PC-9 (cell line): ENCODE data around the gene ATXN1. TPM values are rescaled to one million over a fixed set of nuclear protein-coding genes. Genes with fewer than 3 reads are reported as not detected.

Experiments used
- BruUV-seq: library from RNA; stranded (reverse); fragments of 400-500 nt; replicated peaks from 2 replicates; lab custom pipeline; 2021; lab: Mats Ljungman, UMichigan
- CTCF ChIA-PET: fragments of 300-600 bp; sonication (Branson Sonifier 250); formaldehyde crosslinking; loops from one replicate; lab custom pipeline; 2022; ENCODE audit warnings: antibody characterized with exemption; lab: Charles Lee
- POLR2A ChIA-PET: fragments of 300-600 bp; sonication (Branson Sonifier 250); formaldehyde crosslinking; loops from one replicate; lab custom pipeline; 2022; ENCODE audit warnings: antibody characterized with exemption; ENCODE audit not compliant: unreplicated experiment; lab: Charles Lee
- DNase-seq, 2 experiments: peaks; one replicate each; pipeline versions ENCODE4 v3.0.0 to v3.0.0-alpha.2; 2015 to 2022; ENCODE audit warnings: mixed read lengths in 1 of 2
- H2AFZ ChIP-seq: fragments of 200-600 bp; sonication (generic); 2 replicates; pipeline ENCODE4 v1.8.1; 2017; ENCODE audit warnings: antibody characterized with exemption
- H3F3A ChIP-seq: fragments of 200-600 bp; sonication (generic); 2 replicates; pipeline ENCODE4 v1.8.1; 2017; ENCODE audit warnings: antibody characterized with exemption, mild to moderate bottlenecking, low read depth; ENCODE audit not compliant: insufficient read depth
- H3K27ac ChIP-seq: fragments of 200-600 bp; sonication (generic); 2 replicates; pipeline ENCODE4 v1.6.1; 2016; ENCODE audit warnings: mixed run types
- H3K27me3 ChIP-seq: fragments of 200-600 bp; sonication (generic); 2 replicates; pipeline ENCODE4 v1.6.1; 2016; ENCODE audit warnings: low read depth, mixed run types; ENCODE audit not compliant: insufficient read depth
- H3K36me3 ChIP-seq: fragments of 200-600 bp; sonication (generic); 2 replicates; pipeline ENCODE4 v1.6.1; 2016; ENCODE audit warnings: low read depth, mixed run types
- H3K4me1 ChIP-seq: fragments of 200-600 bp; sonication (generic); replicated peaks from 2 replicates; pipeline ENCODE4 v1.6.1; 2016; ENCODE audit warnings: mixed run types; ENCODE audit not compliant: insufficient read depth
- H3K4me2 ChIP-seq: fragments of 200-600 bp; sonication (generic); 2 replicates; pipeline ENCODE4 v1.6.1; 2017; ENCODE audit warnings: mixed run types
- H3K4me3 ChIP-seq: fragments of 200-600 bp; sonication (generic); 2 replicates; pipeline ENCODE4 v1.6.1; 2016; ENCODE audit warnings: mixed run types
- H3K79me2 ChIP-seq: fragments of 200-600 bp; sonication (generic); 2 replicates; pipeline ENCODE4 v1.6.1; 2017; ENCODE audit warnings: low read depth, mixed run types
- H3K9me2 ChIP-seq: fragments of 200-600 bp; sonication (generic); 2 replicates; pipeline ENCODE4 v1.8.1; 2017; ENCODE audit warnings: mild to moderate bottlenecking; ENCODE audit not compliant: insufficient read depth
- H3K9me3 ChIP-seq: fragments of 200-600 bp; sonication (generic); 2 replicates; pipeline ENCODE4 v1.8.1; 2016; ENCODE audit warnings: low read depth; ENCODE audit not compliant: insufficient read depth
- H4K20me1 ChIP-seq: fragments of 200-600 bp; sonication (generic); 2 replicates; pipeline ENCODE4 v1.8.1; 2017; ENCODE audit not compliant: insufficient read depth
- EZH2 ChIP-seq: fragments of 200-600 bp; sonication (generic); IDR thresholded peaks from 2 replicates; pipeline ENCODE4 v1.8.0; 2017; ENCODE audit warnings: antibody characterized with exemption, low read depth
- intact Hi-C: fragments of 100-400 bp; cut with micrococcal nuclease; formaldehyde crosslinking; loops from one replicate; pipeline ENCODE4 v1.10.0; 2022; ENCODE audit not compliant: unreplicated experiment
- total RNA-seq: library from RNA; stranded (reverse); gene quantifications from 2 replicates; pipeline ENCODE4 v1.2.3, GENCODE V29; 2021
- TF ChIP-seq, protein P1 (sequence below): fragments of 200-600 bp; sonication (generic); conservative IDR thresholded peaks from 2 replicates; pipeline ENCODE4 v1.6.1; 2017; ENCODE audit warnings: mixed run types, antibody characterized with exemption, mild to moderate bottlenecking, moderate library complexity

The ATXN1 gene
- total RNA-seq, 1 experiment from 2014 or later = 42.7 TPM

DNA sequence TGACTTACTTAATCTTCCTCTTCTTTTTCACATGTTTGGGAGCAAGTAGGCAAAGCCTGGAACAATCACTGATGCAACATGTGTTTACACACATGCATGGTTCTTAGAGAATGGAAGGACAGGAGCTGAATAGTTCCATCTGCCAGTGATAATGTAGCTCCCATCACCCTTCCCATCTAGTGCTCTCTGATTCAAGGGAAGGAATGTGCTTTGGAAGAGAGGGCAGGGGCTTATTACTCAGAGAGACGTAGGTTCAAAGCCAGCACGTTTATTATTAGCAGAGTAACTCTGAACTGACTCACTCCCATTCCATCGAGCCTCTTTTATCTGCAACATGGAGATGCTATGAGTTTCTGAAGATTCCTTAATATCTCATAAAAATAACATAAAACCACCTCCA, 311.0 kb downstream of the ATXN1 start:
- no peaks in the 10 kb centered on the region for H3K27me3 ChIP-seq
- H3F3A ChIP-seq = no peaks in the 10 kb centered on the region
- H3K27ac ChIP-seq = no peak overlapping the region
- H3K4me3 ChIP-seq = no peak overlapping the region
- H3K9me2 ChIP-seq = no peaks in the 10 kb centered on the region
- no peaks in the 10 kb centered on the region for H3K9me3 ChIP-seq
- H4K20me1 ChIP-seq = no peaks in the 10 kb centered on the region
- no peak for TF ChIP-seq EZH2
- TF ChIP-seq, protein P1, sequence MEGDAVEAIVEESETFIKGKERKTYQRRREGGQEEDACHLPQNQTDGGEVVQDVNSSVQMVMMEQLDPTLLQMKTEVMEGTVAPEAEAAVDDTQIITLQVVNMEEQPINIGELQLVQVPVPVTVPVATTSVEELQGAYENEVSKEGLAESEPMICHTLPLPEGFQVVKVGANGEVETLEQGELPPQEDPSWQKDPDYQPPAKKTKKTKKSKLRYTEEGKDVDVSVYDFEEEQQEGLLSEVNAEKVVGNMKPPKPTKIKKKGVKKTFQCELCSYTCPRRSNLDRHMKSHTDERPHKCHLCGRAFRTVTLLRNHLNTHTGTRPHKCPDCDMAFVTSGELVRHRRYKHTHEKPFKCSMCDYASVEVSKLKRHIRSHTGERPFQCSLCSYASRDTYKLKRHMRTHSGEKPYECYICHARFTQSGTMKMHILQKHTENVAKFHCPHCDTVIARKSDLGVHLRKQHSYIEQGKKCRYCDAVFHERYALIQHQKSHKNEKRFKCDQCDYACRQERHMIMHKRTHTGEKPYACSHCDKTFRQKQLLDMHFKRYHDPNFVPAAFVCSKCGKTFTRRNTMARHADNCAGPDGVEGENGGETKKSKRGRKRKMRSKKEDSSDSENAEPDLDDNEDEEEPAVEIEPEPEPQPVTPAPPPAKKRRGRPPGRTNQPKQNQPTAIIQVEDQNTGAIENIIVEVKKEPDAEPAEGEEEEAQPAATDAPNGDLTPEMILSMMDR = no peak
- no peak overlapping the region for H3K4me2 ChIP-seq
- no TSS peak for BruUV-seq
- no peak for DNase-seq
- no peaks in the 10 kb centered on the region for H3K36me3 ChIP-seq
- no peaks in the 10 kb centered on the region for H3K79me2 ChIP-seq
- intact Hi-C loops = no loop called here
- ChIA-PET CTCF (interaction anchor here (0.6 kb wide), 1 partner anchor 138 kb away, joined by 3 read pairs; no protein-coding TSS in a partner anchor), POLR2A (no interaction called here)
- no peaks in the 10 kb centered on the region for H3K4me1 ChIP-seq
- H2AFZ ChIP-seq = no peak overlapping the region

DNA sequence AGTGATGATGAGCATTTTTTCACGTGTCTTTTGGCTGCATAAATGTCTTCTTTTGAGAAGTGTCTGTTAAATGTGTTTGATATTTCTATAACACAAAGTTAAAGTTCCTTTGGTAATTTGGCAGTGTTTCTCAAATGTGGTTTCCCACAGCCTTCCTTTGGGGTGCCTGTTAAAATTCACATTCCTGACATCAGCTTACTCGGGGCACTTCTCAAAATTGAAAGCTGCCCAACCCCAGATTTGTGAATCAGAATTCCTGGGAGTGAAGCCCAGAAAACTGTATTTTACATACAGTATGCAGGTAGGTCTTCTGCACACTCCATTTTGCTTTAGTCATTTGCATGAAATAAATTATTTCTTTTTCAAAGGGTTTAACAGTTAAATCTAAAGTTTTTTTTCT, 315.0 kb downstream of the ATXN1 start:
- BruUV-seq = no TSS peak
- Histone ChIP-seq H3K4me3 (no peak overlapping the region), H2AFZ (no peak overlapping the region), H3K9me2 (no peaks in the 10 kb centered on the region), H3K36me3 (no peaks in the 10 kb centered on the region), H3K79me2 (no peaks in the 10 kb centered on the region), H3K9me3 (no peaks in the 10 kb centered on the region), H3K4me2 (no peak overlapping the region), H3K4me1 (no peaks in the 10 kb centered on the region), H3K27me3 (no peaks in the 10 kb centered on the region), H4K20me1 (no peaks in the 10 kb centered on the region), H3K27ac (no peak overlapping the region), H3F3A (no peaks in the 10 kb centered on the region)
- DNase-seq = no peak
- ChIA-PET CTCF (no interaction called here), POLR2A (no interaction called here)
- no peak for TF ChIP-seq EZH2
- TF ChIP-seq, protein P1 = no peak
- intact Hi-C loops = no loop called here

DNA sequence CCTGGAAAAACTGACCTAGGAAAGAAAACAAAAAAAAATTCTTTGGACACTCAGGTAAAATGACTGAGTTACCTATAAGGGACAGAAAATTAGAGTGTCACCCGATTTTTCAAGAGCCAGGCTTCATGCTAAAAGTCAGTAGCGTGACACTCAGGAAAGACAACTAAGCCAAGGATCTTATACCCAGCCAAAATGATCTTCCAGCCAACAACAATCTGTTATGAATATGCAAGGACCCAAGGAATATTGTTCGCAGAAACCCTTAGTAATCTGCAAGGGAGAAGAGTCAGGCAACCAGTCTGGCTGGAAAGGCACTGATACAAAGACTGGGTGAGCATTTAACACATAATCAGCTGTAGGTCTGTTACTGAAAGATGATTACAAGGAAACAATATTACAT, 319.2 kb downstream of the ATXN1 start:
- intact Hi-C loops = no loop called here
- Histone ChIP-seq H3K4me1 (peaks cover 6% of the 10 kb centered on the region), H3K36me3 (no peaks in the 10 kb centered on the region), H3K4me3 (no peak overlapping the region), H3K9me2 (no peaks in the 10 kb centered on the region), H3F3A (no peaks in the 10 kb centered on the region), H2AFZ (no peak overlapping the region), H3K79me2 (no peaks in the 10 kb centered on the region), H3K4me2 (no peak overlapping the region), H4K20me1 (no peaks in the 10 kb centered on the region), H3K27ac (no peak overlapping the region), H3K9me3 (no peaks in the 10 kb centered on the region), H3K27me3 (no peaks in the 10 kb centered on the region)
- no peak for TF ChIP-seq EZH2
- TF ChIP-seq, protein P1 = no peak
- BruUV-seq = no TSS peak
- POLR2A ChIA-PET = no interaction called here
- DNase-seq = no peak
- CTCF ChIA-PET = no interaction called here
